ENCODE data around the gene PRDM15. TPM values are rescaled to one million over a fixed set of nuclear protein-coding genes. Genes with fewer than 3 reads are reported as not detected.

PRDM15 gene
- total and polyA plus RNA-seq, 2 donors (not counting 3 experiments of a cell fraction or from before 2014, with no cell fraction given) = 11.8 to 12.9 TPM

DNA sequence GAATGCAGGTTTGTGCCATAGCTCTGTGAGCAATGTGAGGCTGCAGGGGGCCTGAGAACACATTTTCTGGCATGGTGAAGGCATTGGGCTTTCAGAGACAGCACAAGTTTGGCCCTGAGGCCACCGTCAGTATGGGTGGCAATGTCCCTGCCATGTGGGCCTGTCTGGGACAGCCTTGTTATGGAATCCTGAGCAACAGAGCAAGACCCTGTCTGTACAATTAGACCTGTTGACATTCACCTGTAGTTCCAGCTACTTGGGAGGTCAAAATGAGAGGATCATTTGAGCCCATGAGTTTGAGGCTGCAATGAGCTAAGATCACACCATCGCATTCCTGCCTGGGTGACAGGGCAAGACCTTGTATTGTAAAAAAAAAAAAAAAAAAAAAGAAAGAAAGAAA is 35.6 kb downstream of the PRDM15 start:
- dilution Hi-C loops (cut with MboI; ENCODE audit: extremely low pct_ligation_motif_present, low sequenced_read_pairs) = no loop called here
- H2AFZ ChIP-seq (ENCODE audit: low read depth, low read length) = no peak overlapping the region
- H3K4me1 ChIP-seq (ENCODE audit: control insufficient read depth, extremely low read depth, insufficient read depth, low read length) = no peaks in the 10 kb centered on the region
- BruUV-seq (replicated peaks) = no TSS peak
- no peak overlapping the region for H3K4me2 ChIP-seq (ENCODE audit: insufficient read depth, low read length)
- no peaks in the 10 kb centered on the region for H3K79me2 ChIP-seq (ENCODE audit: control insufficient read depth, insufficient read depth, low read length)
- ChIA-PET CTCF (no interaction called here), POLR2A (no interaction called here)
- no peaks in the 10 kb centered on the region for H3K9me1 ChIP-seq (replicated peaks; ENCODE audit: control insufficient read depth, extremely low read depth, insufficient read depth, low read length)
- no peaks in the 10 kb centered on the region for H3K27me3 ChIP-seq (ENCODE audit: control insufficient read depth in 2 of 2, insufficient read depth in 2 of 2, low read length in 2 of 2)
- H3K9ac ChIP-seq (replicated peaks; ENCODE audit: extremely low read depth, insufficient read depth, low read length) = no peak overlapping the region
- TF ChIP-seq, protein P1, sequence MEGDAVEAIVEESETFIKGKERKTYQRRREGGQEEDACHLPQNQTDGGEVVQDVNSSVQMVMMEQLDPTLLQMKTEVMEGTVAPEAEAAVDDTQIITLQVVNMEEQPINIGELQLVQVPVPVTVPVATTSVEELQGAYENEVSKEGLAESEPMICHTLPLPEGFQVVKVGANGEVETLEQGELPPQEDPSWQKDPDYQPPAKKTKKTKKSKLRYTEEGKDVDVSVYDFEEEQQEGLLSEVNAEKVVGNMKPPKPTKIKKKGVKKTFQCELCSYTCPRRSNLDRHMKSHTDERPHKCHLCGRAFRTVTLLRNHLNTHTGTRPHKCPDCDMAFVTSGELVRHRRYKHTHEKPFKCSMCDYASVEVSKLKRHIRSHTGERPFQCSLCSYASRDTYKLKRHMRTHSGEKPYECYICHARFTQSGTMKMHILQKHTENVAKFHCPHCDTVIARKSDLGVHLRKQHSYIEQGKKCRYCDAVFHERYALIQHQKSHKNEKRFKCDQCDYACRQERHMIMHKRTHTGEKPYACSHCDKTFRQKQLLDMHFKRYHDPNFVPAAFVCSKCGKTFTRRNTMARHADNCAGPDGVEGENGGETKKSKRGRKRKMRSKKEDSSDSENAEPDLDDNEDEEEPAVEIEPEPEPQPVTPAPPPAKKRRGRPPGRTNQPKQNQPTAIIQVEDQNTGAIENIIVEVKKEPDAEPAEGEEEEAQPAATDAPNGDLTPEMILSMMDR (IDR thresholded peaks at IDR 0.05; ENCODE audit: extremely low read depth in 1 of 2, insufficient read depth in 1 of 2, low read depth in 1 of 2, low read length in 2 of 2) = no peak
- no peak for TF ChIP-seq JUN (IDR thresholded peaks at IDR 0.05; ENCODE audit: borderline replicate concordance, insufficient read depth, insufficient read length, low read depth)
- no peak for TF ChIP-seq FOS (IDR thresholded peaks at IDR 0.05; ENCODE audit: borderline replicate concordance, insufficient read depth, low read length)
- no peak for TF ChIP-seq POLR2AphosphoS5 (IDR thresholded peaks at IDR 0.05; ENCODE audit: insufficient read depth, low read depth, low read length)
- TF ChIP-seq POLR2A (IDR thresholded peaks at IDR 0.05; ENCODE audit: low read depth, low read length) = no peak
- no peak for TF ChIP-seq GATA2 (IDR thresholded peaks at IDR 0.05; ENCODE audit: insufficient read depth, insufficient read length, low read depth, low read length)
- TF ChIP-seq MYC (IDR thresholded peaks at IDR 0.05; ENCODE audit: low read depth, low read length) = no peak
- H3K27ac ChIP-seq (ENCODE audit: insufficient read depth, low read depth, low read length) = no peak overlapping the region
- intact Hi-C loops (cut with micrococcal nuclease) = no loop called here
- H3K9me3 ChIP-seq (replicated peaks; ENCODE audit: control insufficient read depth, insufficient read depth, low read length) = no peaks in the 10 kb centered on the region
- peaks cover 0 to 6% of the 10 kb centered on the region in 2 experiments for H3K36me3 ChIP-seq (ENCODE audit: control insufficient read depth in 2 of 2, extremely low read depth in 1 of 2, insufficient read depth in 2 of 2, low read length in 2 of 2)
- H3K4me3 ChIP-seq (replicated peaks in 1 of 3; ENCODE audit: insufficient read depth in 1 of 3, low read depth in 1 of 3, low read length in 3 of 3) = no peak overlapping the region
- H4K20me1 ChIP-seq (replicated peaks; ENCODE audit: control insufficient read depth, extremely low read depth, insufficient read depth, low read length) = no peaks in the 10 kb centered on the region
- FAIRE-seq = no peak
- no peak for DNase-seq (ENCODE audit: low read depth, low spot score)
